ENCODE measurements around the gene PWP1.
"Not testable (repeated sequence)": the region's sequence is repeated elsewhere in the genome, so short reads cannot be mapped to it uniquely, and the experiment has no call there.

The PWP1 gene

GRCh38 chr12:107669946-107670345, 15.7 kb upstream of the PWP1 start:
- DNase-seq: no peak

DNA sequence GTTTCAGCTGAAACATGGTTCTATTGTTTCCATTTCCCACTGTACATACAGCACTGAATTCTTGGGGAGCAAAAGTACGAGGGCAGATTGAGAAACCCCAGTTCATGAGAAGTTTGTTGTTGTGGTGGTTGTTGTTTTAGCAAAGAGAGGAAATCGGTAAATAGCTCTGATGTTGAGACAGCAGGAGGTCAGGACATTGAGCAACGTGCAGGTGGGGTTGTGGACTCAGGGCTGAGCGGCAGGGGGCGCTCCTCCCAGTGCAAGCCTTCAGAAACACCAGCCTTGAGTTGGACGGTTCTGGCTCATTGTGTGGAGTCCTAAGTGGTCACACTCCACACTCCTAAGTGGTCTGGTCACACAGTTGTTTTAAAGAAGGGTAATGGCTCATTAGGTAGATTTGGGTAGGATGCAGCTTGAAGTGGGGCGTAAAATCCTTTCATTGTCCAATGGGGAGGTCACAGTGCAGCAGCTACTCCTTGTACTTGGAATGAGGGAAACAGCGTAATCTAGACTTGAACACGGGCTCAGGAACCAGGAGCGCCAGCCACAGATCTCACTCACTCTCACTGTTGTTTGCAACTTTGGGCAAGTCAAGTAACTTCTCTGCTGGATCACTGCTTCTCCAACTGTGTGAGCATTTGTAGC, 14.5 kb upstream of the PWP1 start:
- no peak for DNase-seq

GRCh38 chr12:107677671-107678070, 7.9 kb upstream of the PWP1 start:
- no peak for DNase-seq

- DNase-seq: no peak
Observed at GRCh38 chr12:107679336-107679735, 6.3 kb upstream of the PWP1 start.

DNA sequence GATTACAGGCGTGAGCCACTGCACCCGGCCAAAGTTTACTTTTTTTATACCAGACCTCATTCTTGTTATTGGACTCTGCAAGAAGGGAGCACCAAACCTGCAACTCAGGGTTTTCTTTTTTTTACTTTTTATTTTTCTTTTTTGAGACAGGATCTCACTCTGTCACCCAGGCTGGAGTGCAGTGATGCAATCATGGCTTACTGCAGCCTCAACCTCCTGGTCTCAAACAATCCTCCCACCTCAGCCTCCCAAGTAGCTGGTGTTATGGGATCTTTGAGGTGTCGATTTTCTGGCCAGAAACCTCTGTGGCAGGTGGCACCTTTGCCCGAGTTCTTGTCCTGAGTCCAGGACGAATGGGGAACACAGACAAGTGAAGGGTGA, 4.2 kb upstream of the PWP1 start:
- no peak for DNase-seq

DNA sequence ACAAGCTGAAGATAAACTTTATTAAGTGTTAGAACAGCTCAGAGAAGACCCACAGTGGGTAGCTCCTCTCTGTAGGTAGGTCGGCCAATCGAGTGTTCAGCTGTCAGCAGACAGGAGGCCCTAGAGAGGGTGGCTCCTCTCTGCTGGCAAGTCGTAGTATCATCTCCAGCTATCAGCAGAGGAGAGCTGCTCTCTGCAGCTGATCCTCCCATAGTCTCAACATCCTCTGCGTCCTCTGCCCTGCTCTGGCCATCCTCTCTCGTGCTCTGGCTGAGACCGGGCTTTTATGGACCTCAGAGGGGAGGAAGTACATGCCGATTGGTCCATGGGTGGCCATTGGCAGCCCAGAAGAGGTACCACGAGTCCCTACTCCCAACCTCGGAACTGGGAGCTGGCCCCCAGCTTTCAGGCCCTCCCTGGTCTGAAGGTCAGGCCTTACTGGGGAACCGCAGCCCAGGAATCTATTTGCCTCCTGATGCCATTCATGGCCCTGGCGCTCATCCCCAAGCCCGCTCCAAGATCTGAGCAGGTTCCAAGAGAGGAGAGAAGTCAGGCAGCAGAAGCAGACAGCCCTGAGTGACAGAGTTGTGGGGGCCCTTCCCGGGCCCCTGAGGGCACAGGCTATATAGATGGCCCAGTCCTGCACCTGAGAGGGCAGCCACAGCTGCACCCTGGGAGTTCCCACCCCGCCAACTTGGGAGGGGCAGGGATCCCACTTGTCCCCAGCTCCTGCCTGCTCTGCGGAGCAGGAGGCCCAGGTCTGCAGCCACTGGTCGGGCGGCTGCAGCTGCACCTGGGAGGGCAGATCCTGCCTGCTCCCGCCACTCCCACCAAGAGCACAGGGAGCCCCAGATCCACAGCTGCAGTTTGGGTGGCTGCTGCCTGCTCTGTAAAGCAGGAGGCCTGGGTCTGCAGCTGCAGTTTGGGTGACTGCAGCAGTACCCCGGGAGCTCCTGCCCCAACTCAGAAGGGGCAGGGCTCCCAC, 3.5 kb upstream of the PWP1 start:
- no peak for DNase-seq

GRCh38 chr12:107684029-107684795, 1.4 kb upstream of the PWP1 start:
- no peak for DNase-seq

DNA sequence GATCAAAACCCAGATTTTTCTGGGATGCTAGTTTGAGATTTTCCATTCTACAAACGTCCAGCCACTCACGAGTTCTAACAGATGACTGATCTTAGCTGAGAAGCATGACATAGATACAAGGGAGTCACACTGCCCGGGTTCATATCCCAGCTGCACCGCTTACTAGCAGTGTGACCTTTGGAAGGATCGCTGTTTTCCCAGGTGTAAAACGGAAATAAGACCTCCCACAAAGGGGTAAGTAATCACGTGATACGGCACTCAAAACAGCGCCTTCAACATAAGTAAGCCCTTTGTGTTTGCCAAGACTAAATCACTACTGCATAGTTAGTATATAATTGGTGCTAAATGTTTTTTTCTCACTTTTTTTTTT, 624 bp upstream of the PWP1 start:
- peak; percentile 10 for DNase-seq

DNA sequence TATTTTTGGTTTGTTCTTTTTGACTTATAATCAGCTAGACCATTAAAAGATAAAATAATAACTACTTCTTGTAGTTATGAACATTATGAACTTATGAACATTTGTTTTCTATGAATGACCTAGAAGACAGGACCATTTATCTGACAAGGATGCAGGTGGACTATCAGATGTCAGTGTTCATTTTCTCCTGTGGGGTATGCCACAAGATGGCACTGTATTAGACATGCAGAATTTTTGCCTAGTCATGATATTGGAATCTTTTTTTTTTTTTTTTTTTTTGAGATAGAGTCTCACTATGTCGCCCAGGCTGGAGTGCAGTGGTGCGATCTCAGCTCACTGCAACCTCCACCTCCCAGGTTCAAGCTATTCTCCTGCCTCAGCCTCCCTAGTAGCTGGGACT, 10.2 kb downstream of the PWP1 start:
- not testable (repeated sequence) for DNase-seq

DNA sequence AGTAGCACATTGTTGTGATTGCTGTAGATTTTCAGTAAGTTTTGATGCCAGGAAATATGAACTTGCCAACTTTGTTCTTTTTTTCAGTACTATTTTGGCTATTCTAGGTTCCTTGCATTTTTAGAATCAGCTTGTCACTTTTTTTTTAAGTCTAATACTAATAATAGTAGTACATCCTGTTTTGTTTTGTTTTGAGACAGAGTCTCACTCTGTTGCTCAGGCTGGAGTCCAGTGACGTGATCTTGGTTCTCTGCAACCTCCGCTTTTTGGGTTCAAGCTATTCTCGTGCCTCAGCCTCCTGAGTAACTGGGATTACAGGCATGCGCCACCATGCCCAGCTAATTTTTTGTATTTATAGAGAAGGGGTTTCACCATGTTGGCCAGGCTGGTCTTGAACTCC, 16.5 kb downstream of the PWP1 start:
- DNase-seq: no peak

GRCh38 chr12:107704041-107704440, 18.4 kb downstream of the PWP1 start:
- DNase-seq: no peak

DNA sequence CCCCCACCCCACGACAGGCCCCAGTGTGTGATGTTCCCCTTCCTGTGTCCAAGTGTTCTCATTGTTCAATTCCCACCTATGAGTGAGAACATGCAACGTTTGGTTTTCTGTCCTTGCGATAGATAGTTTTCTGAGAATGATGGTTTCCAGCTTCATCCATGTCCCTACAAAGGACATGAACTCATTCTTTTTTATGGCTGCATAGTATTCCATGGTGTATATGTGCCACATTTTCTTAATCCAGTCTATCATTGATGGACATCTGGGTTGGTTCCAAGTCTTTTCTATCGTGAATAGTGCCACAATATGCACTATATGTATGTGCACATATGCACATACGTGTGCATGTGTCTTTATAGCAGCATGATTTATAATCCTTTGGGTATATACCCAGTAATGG, 19.9 kb downstream of the PWP1 start:
- DNase-seq: not testable (repeated sequence)

DNA sequence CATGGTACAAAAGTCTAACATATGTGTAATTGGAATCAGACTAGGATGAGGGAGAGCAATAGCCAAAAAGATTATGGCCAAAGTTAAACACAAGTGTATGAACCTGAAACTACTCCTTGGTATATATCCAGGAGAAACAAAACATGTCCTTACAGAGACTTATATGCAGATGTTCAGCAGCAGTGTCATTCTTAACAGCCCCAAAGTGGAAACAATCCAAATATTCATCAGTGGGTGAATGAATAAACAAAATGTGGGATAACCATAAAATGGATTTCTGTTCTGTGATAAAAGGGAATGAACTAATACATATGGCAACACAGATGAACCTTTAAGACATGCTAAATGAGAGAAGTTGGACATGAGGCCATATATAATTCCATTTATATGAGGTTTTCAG, 30.2 kb downstream of the PWP1 start:
- no peak for DNase-seq

DNA sequence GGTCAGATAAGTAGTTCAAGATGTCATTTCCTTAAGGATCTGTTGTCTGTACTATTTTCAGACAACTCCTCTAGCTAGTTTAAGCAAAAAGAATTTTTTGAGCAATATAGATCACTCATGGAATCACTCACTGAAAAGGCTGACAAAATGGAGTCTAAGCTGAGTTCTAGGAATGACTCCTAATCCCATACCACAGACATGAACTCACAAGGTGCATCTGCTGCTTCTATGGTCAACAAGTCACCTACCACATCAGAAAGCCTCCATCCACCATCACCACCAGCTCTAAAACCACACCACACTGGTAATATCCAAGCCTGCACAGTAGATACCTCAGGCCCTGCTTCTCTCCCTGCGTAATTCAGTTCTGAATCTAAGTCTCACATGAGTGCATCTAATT, 33.0 kb downstream of the PWP1 start:
- DNase-seq: no peak

GRCh38 chr12:107727327-107727726, 41.7 kb downstream of the PWP1 start:
- not testable (repeated sequence) for DNase-seq

DNA sequence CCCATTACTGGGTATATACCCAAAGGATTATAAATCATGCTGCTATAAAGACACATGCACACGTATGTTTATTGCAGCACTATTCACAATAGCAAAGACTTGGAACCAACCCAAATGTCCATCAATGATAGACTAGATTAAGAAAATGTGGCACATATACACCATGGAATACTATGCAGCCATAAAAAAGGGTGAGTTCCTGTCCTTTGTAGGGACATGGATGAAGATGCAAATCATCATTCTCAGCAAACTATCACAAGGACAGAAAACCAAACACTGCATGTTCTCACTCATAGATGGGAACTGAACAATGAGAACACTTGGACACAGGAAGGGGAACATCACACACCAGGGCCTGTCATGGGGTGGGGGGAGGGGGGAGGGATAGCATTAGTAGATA, 42.1 kb downstream of the PWP1 start:
- not testable (repeated sequence) for DNase-seq

GRCh38 chr12:107730618-107731341, 45.2 kb downstream of the PWP1 start:
- DNase-seq: no peak

DNA sequence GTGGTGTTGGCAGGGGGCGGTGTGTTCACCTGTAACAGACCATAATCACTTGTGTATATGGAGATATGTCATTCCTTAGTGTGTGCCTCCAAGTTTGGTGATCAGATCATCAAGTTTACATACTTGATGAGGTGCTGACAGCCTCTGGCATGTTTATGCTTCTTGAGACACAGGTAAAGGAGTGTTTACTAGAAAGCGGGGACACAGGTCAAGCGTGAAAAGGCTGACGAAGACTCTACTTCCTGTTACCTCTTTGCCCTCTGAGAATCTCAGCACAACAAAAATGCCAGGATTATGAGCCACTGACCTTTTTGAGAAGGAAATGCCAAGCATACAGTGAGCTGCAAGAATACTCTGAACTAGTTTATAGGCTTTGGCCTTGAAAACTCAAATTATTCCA, 45.8 kb downstream of the PWP1 start:
- DNase-seq: no peak

DNA sequence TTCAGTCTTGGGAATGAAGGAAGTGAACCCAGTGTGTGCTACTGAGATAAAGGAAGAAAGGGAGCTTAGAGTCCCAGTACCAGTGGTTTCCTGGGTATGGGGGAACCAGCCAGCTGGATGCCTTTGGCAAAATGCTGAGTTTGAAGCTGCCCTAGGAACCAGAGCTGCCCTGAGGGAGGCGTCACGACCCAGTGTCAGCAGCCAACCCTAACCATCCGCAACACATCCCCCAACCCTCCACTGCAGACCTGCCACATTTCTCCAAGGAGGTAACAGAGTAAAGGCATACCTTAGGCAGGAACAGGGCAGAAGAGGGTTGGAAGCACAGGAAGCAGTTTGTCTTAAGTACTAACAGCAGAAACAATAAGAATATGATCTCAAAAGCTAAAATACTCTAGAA, 46.8 kb downstream of the PWP1 start:
- no peak for DNase-seq

GRCh38 chr12:107734139-107734538, 48.5 kb downstream of the PWP1 start:
- no peak for DNase-seq

GRCh38 chr12:107735763-107736162, 50.2 kb downstream of the PWP1 start:
- DNase-seq: no peak

DNA sequence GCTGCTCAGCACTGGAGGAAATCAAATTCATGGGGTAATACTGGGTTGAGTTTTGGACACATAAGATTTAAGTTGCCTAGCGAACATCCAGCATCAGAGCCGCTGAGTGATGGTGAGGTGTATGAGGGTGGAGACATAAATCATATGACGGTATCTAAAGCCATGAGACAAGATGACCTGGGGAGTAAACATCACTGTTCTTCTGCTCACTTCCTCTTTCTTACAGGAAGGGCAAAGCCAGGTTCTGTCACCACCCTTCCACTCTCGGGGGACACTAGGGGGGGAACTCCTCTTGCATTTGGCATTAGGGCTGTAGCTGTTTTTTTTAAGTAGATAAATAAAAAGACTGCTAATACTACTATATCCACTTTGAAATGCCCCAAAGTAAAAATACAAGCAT, 51.3 kb downstream of the PWP1 start:
- DNase-seq: no peak

- no peak for DNase-seq
Observed at GRCh38 chr12:107748472-107748871, 62.9 kb downstream of the PWP1 start.

Measured in NCI-H510A (cell line).